Measurements from ENCODE around the gene SOX30.

GRCh38 chr5:157608972-157609565 is 43.2 kb downstream of the SOX30 start:
- TF ChIP-seq, protein P1, sequence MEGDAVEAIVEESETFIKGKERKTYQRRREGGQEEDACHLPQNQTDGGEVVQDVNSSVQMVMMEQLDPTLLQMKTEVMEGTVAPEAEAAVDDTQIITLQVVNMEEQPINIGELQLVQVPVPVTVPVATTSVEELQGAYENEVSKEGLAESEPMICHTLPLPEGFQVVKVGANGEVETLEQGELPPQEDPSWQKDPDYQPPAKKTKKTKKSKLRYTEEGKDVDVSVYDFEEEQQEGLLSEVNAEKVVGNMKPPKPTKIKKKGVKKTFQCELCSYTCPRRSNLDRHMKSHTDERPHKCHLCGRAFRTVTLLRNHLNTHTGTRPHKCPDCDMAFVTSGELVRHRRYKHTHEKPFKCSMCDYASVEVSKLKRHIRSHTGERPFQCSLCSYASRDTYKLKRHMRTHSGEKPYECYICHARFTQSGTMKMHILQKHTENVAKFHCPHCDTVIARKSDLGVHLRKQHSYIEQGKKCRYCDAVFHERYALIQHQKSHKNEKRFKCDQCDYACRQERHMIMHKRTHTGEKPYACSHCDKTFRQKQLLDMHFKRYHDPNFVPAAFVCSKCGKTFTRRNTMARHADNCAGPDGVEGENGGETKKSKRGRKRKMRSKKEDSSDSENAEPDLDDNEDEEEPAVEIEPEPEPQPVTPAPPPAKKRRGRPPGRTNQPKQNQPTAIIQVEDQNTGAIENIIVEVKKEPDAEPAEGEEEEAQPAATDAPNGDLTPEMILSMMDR (IDR thresholded peaks at IDR 0.05), result no peak
- TF ChIP-seq POLR2A (IDR thresholded peaks at IDR 0.05), result no peak

All from testis (tissue), 2 donors.